HCT116 (cell line): ENCODE data around the gene EHF. TPM values are rescaled to one million over a fixed set of nuclear protein-coding genes. Genes with fewer than 3 reads are reported as not detected.

Source experiments
- ATAC-seq: fragments of 200-7000 bp; cut with Tn5 transposase; 2 replicates; pipeline ENCODE4 v1.9.1; 2020; ENCODE audit warnings: mild to moderate bottlenecking, moderate library complexity
- BruUV-seq: library from RNA; stranded (reverse); fragments of 400-500 nt; replicated peaks from 2 replicates; lab custom pipeline; 2021; lab: Mats Ljungman, UMichigan
- CTCF ChIA-PET: fragments of 300-600 bp; sonication (Branson Sonifier 250); formaldehyde crosslinking; loops from one replicate; lab custom pipeline; 2021; ENCODE audit warnings: antibody characterized with exemption; lab: Charles Lee
- POLR2A ChIA-PET: fragments of 300-600, 350-600 bp; sonication (Branson Sonifier 250); formaldehyde crosslinking; loops from one replicate; lab custom pipeline; 2021; ENCODE audit warnings: antibody characterized with exemption; lab: Charles Lee
- RAD21 ChIA-PET, 2 experiments: fragments of 300-600 bp; sonication (Branson Sonifier 250); formaldehyde crosslinking; loops; one replicate each; lab custom pipeline; 2023; ENCODE audit warnings: low total read pairs in 2 of 2; ENCODE audit not compliant: uncharacterized antibody in 2 of 2, unreplicated experiment in 2 of 2, low non-redundant PET in 1 of 2; lab: Charles Lee
- DNase-seq: peaks from one replicate; pipeline ENCODE4 v3.0.0-alpha.2; 2010; ENCODE audit warnings: low read depth, low spot score
- H2AFZ ChIP-seq: fragments of 200-600 bp; shearing (Covaris generic), sonication (generic); 2 replicates; pipeline ENCODE4 v1.6.1; 2017; ENCODE audit warnings: low read depth, mixed run types, mixed read lengths, antibody characterized with exemption, low read length; ENCODE audit not compliant: poor library complexity, severe bottlenecking
- H3K27ac ChIP-seq: 2 replicates; pipeline ENCODE4 v1.5.1; 2012; ENCODE audit warnings: low read depth, low read length
- H3K27me3 ChIP-seq: fragments of 200-600 bp; sonication (generic); 2 replicates; pipeline ENCODE4 v1.6.1; 2016; ENCODE audit warnings: mixed run types, low read length, mixed read lengths; ENCODE audit not compliant: insufficient read depth
- H3K36me3 ChIP-seq, 2 experiments: fragments of 200-500 bp in 1 of 2; fragments of 200-600 bp in 1 of 2; sonication (Bioruptor generic) in 1 of 2; sonication (generic) in 1 of 2; 2 replicates each; pipeline versions ENCODE4 v1.5.1 to v1.6.1; 2014 to 2016; ENCODE audit warnings: low read length in 2 of 2, inconsistent platforms in 1 of 2, mixed read lengths in 1 of 2, mixed run types in 1 of 2; ENCODE audit not compliant: insufficient read depth in 2 of 2, control insufficient read depth in 1 of 2
- H3K4me1 ChIP-seq, 2 experiments: fragments of 200-600 bp in 1 of 2; sonication (generic) in 1 of 2; 2 replicates each; pipeline versions ENCODE4 v1.5.1 to v1.6.1; 2012 to 2017; ENCODE audit warnings: low read length in 2 of 2, inconsistent platforms in 1 of 2, mild to moderate bottlenecking in 1 of 2, mixed read lengths in 1 of 2, mixed run types in 1 of 2, moderate library complexity in 1 of 2; ENCODE audit not compliant: insufficient read depth in 2 of 2, control insufficient read depth in 1 of 2
- H3K4me2 ChIP-seq: fragments of 200-600 bp; sonication (generic); 2 replicates; pipeline ENCODE4 v1.6.1; 2017; ENCODE audit warnings: mixed run types, low read length, mixed read lengths
- H3K4me3 ChIP-seq, 2 experiments: fragments of 200-600 bp in 1 of 2; sonication (generic) in 1 of 2; replicated peaks in 1 of 2; 2 replicates each; pipeline ENCODE4 v1.5.1; 2011 to 2016; ENCODE audit warnings: low read length in 2 of 2, control low read depth in 1 of 2, low read depth in 1 of 2, mild to moderate bottlenecking in 1 of 2, mixed read lengths in 1 of 2, mixed run types in 1 of 2
- H3K79me2 ChIP-seq: fragments of 200-600 bp; sonication (generic); 2 replicates; pipeline ENCODE4 v1.6.1; 2017; ENCODE audit warnings: mild to moderate bottlenecking, mixed run types, low read length, moderate library complexity, mixed read lengths; ENCODE audit not compliant: insufficient read depth
- H3K9ac ChIP-seq: fragments of 200-600 bp; sonication (generic); 2 replicates; pipeline ENCODE4 v1.6.1; 2016; ENCODE audit warnings: low read length, mixed read lengths
- H3K9me2 ChIP-seq: fragments of 200-600 bp; sonication (generic), shearing (Covaris generic); 2 replicates; pipeline ENCODE4 v1.6.1; 2017; ENCODE audit warnings: mixed run types, mild to moderate bottlenecking, moderate library complexity; ENCODE audit not compliant: insufficient read depth
- H3K9me3 ChIP-seq, 2 experiments: fragments of 200-500 bp in 1 of 2; fragments of 200-600 bp in 1 of 2; sonication (Bioruptor generic) in 1 of 2; sonication (generic) in 1 of 2; 2 replicates each; pipeline ENCODE4 v1.6.1; 2014 to 2017; ENCODE audit warnings: low read length in 2 of 2, mixed read lengths in 2 of 2, inconsistent platforms in 1 of 2, low read depth in 1 of 2, mild to moderate bottlenecking in 1 of 2, mixed run types in 1 of 2, moderate library complexity in 1 of 2; ENCODE audit not compliant: control insufficient read depth in 1 of 2, insufficient read depth in 1 of 2
- H4K20me1 ChIP-seq: fragments of 200-600 bp; sonication (generic), shearing (Covaris generic); 2 replicates; pipeline ENCODE4 v1.6.1; 2017; ENCODE audit warnings: mixed run types, mild to moderate bottlenecking, moderate library complexity; ENCODE audit not compliant: insufficient read depth
- CBX3 ChIP-seq: IDR thresholded peaks from 2 replicates; pipeline ENCODE4 v1.6.1; 2012; ENCODE audit warnings: low read depth
- CEBPB ChIP-seq: IDR thresholded peaks from 2 replicates; pipeline ENCODE4 v1.6.1; 2012; ENCODE audit warnings: low read depth
- CTCF ChIP-seq, 3 experiments: fragments of 200-600 bp in 1 of 3; sonication (generic) in 1 of 3; IDR thresholded peaks in 2 of 3; conservative IDR thresholded peaks in 1 of 3; 2 replicates each; pipeline ENCODE4 v1.5.1; 2012 to 2017; ENCODE audit warnings: low read depth in 2 of 3, low read length in 2 of 3, antibody characterized with exemption in 1 of 3, borderline replicate concordance in 1 of 3, control low read depth in 1 of 3, mild to moderate bottlenecking in 1 of 3, mixed read lengths in 1 of 3, mixed run types in 1 of 3, moderate library complexity in 1 of 3; ENCODE audit not compliant: insufficient read depth in 1 of 3
- EGR1 ChIP-seq: IDR thresholded peaks from 2 replicates; pipeline ENCODE4 v1.6.1; 2012; ENCODE audit warnings: low read depth
- ELF1 ChIP-seq: IDR thresholded peaks from 2 replicates; pipeline ENCODE4 v1.6.1; 2012; ENCODE audit warnings: low read depth, borderline replicate concordance
- EZH2 ChIP-seq: fragments of 200-600 bp; sonication (generic); IDR thresholded peaks from 2 replicates; pipeline ENCODE4 v1.6.1; 2017; ENCODE audit warnings: antibody characterized with exemption, mixed run types
- EZH2phosphoT487 ChIP-seq: fragments of 200-600 bp; IDR thresholded peaks from 2 replicates; pipeline ENCODE4 v1.6.1; 2018; ENCODE audit warnings: antibody characterized with exemption, borderline replicate concordance
- FOSL1 ChIP-seq: IDR thresholded peaks from 2 replicates; pipeline ENCODE4 v1.6.1; 2012; ENCODE audit warnings: low read depth
- JUND ChIP-seq: IDR thresholded peaks from 2 replicates; pipeline ENCODE4 v1.6.1; 2012
- POLR2A ChIP-seq: IDR thresholded peaks from 2 replicates; pipeline ENCODE4 v1.7.0; 2011; ENCODE audit warnings: borderline replicate concordance; ENCODE audit not compliant: insufficient read depth, insufficient read length; ENCODE audit errors: extremely low read depth
- RAD21 ChIP-seq: IDR thresholded peaks from 2 replicates; pipeline ENCODE4 v1.6.1; 2012; ENCODE audit warnings: low read depth, mild to moderate bottlenecking
- REST ChIP-seq: IDR thresholded peaks from 2 replicates; pipeline ENCODE4 v1.6.1; 2012; ENCODE audit warnings: low read depth
- SIN3A ChIP-seq: IDR thresholded peaks from 2 replicates; pipeline ENCODE4 v1.6.1; 2012; ENCODE audit warnings: low read depth
- SRF ChIP-seq: IDR thresholded peaks from 2 replicates; pipeline ENCODE4 v1.6.1; 2012; ENCODE audit warnings: low read depth
- TCF7L2 ChIP-seq: IDR thresholded peaks from 2 replicates; pipeline ENCODE4 v1.7.0; 2011; ENCODE audit warnings: borderline replicate concordance, inconsistent platforms; ENCODE audit not compliant: insufficient read depth, insufficient read length; ENCODE audit errors: extremely low read depth
- YY1 ChIP-seq: IDR thresholded peaks from 2 replicates; pipeline ENCODE4 v1.6.1; 2011; ENCODE audit warnings: low read length, low read depth, moderate library complexity, mild to moderate bottlenecking; ENCODE audit not compliant: insufficient replicate concordance; ENCODE audit errors: extremely low read depth
- ZFX ChIP-seq: fragments of 450-650 bp; IDR thresholded peaks from 2 replicates; pipeline ENCODE4 v1.6.1; 2017
- ZNF274 ChIP-seq: fragments of 200-500 bp; sonication (Bioruptor generic); IDR thresholded peaks from 2 replicates; pipeline ENCODE4 v1.6.1; 2014; ENCODE audit warnings: mild to moderate bottlenecking, low read depth, low read length, inconsistent platforms
- intact Hi-C: fragments of 100-400 bp; cut with micrococcal nuclease; formaldehyde crosslinking; loops from 2 replicates; pipeline ENCODE4 v1.10.0; 2022
- total RNA-seq: library from RNA; stranded (reverse); gene quantifications from one replicate; pipeline ENCODE4 v1.2.1, GENCODE V29; 2021; ENCODE audit not compliant: unreplicated experiment

EHF gene
- total RNA-seq, 1 experiment from 2014 or later: 51.5 TPM

- H3K9me2 ChIP-seq: no peaks in the 10 kb centered on the region
- peaks cover 0 to 25% of the 10 kb centered on the region in 2 experiments; a peak in 2 of 4 replicates for H3K4me1 ChIP-seq
- DNase-seq: no peak
- H3K27me3 ChIP-seq: no peaks in the 10 kb centered on the region
- TF ChIP-seq YY1 (no peak), FOSL1 (no peak), ELF1 (no peak), JUND (no peak), POLR2A (no peak), EZH2phosphoT487 (no peak), ZFX (no peak), SRF (no peak), SIN3A (no peak), RAD21 (no peak), CEBPB (no peak), CBX3 (no peak), CTCF (IDR thresholded peaks at IDR 0.05 in 2 of 3, conservative IDR thresholded peaks at IDR 0.05 in 1 of 3; ENCODE audit: borderline replicate concordance in 1 of 3, insufficient read depth in 1 of 3, low read depth in 2 of 3, low read length in 2 of 3) (no peak), ZNF274 (no peak), REST (no peak), TCF7L2 (no peak), EGR1 (no peak), EZH2 (no peak)
- TF ChIP-seq, all 23 proteins: peak for 0
- POLR2A ChIA-PET: no interaction called here
- Histone ChIP-seq H3K9ac (no peak overlapping the region), H3K4me3 (no peak overlapping the region), H3K79me2 (no peaks in the 10 kb centered on the region), H3K9me3 (no peaks in the 10 kb centered on the region), H3K27ac (no peak overlapping the region), H2AFZ (peak overlapping the region; percentile 35), H3K4me2 (no peak overlapping the region), H3K36me3 (no peaks in the 10 kb centered on the region), H4K20me1 (no peaks in the 10 kb centered on the region)
- no TSS peak for BruUV-seq
- ATAC-seq: no peak
- CTCF ChIA-PET: interaction anchor here (1.4 kb wide), 1 partner anchor 15 kb away, joined by 3 read pairs; no protein-coding TSS in a partner anchor
- intact Hi-C loops: no loop called here
- RAD21 ChIA-PET: no interaction called here
These were observed 48.6 kb downstream of the EHF start for GRCh38 chr11:34669458-34669857.
